ENCODE measurements around the gene CASP8AP2. TPM values are rescaled to one million over a fixed set of nuclear protein-coding genes. Genes with fewer than 3 reads are reported as not detected.

Gene CASP8AP2
- total and polyA plus RNA-seq, 9 of the 15 experiments (the other 6 are each of a cell fraction or from before 2014, with no cell fraction given) = 10.6 to 30.0 (median 19.1) TPM

DNA sequence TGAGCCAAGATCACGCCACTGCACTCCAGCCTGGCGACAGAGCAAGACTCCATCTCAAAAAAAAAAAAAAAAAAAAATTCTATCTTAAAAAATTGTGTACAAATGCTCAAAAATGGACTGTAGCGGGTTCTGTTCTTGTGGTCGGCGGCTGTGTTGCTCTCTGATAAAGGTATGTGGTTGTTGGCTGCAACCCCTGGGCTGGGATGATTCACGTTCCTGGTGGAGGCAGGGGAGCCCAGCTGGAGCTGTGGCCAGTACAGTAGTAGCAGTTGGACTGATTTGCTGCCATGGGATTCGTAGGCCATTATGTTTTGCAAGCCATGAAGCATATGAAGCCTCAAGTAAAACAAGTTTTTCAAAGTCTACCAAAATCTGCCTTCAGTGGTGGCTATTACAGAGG is 32.4 kb upstream of the CASP8AP2 start (continued):
- no peak for TF ChIP-seq RERE (CRISPR knock-in tag; IDR thresholded peaks at IDR 0.05; ENCODE audit: borderline replicate concordance)
- no peak for TF ChIP-seq MAFG (tag; conservative IDR thresholded peaks at IDR 0.05)
- no peak for TF ChIP-seq NEUROD1 (IDR thresholded peaks at IDR 0.05; ENCODE audit: borderline replicate concordance, low read depth, low read length, partially characterized antibody)
- TF ChIP-seq, protein P1, sequence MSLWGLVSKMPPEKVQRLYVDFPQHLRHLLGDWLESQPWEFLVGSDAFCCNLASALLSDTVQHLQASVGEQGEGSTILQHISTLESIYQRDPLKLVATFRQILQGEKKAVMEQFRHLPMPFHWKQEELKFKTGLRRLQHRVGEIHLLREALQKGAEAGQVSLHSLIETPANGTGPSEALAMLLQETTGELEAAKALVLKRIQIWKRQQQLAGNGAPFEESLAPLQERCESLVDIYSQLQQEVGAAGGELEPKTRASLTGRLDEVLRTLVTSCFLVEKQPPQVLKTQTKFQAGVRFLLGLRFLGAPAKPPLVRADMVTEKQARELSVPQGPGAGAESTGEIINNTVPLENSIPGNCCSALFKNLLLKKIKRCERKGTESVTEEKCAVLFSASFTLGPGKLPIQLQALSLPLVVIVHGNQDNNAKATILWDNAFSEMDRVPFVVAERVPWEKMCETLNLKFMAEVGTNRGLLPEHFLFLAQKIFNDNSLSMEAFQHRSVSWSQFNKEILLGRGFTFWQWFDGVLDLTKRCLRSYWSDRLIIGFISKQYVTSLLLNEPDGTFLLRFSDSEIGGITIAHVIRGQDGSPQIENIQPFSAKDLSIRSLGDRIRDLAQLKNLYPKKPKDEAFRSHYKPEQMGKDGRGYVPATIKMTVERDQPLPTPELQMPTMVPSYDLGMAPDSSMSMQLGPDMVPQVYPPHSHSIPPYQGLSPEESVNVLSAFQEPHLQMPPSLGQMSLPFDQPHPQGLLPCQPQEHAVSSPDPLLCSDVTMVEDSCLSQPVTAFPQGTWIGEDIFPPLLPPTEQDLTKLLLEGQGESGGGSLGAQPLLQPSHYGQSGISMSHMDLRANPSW (CRISPR knock-in tag; IDR thresholded peaks at IDR 0.05) = no peak
- TF ChIP-seq MCM5 (IDR thresholded peaks at IDR 0.05; ENCODE audit: low read depth) = no peak
- no peak for TF ChIP-seq CHCHD3 (CRISPR knock-in tag; IDR thresholded peaks at IDR 0.05)
- TF ChIP-seq ZNF212 (CRISPR knock-in tag; IDR thresholded peaks at IDR 0.05) = no peak
- TF ChIP-seq STAT5A (IDR thresholded peaks at IDR 0.05; ENCODE audit: borderline replicate concordance, low read length) = no peak
- no peak for TF ChIP-seq TRIM24 (IDR thresholded peaks at IDR 0.05)
- TF ChIP-seq ZNF23 (CRISPR knock-in tag; IDR thresholded peaks at IDR 0.05) = no peak
- no peak for TF ChIP-seq ZSCAN32 (CRISPR knock-in tag; IDR thresholded peaks at IDR 0.05)
- no peak for TF ChIP-seq TRIM28 (IDR thresholded peaks at IDR 0.05)
- TF ChIP-seq ETV1 (tag; conservative IDR thresholded peaks at IDR 0.05; ENCODE audit: low read depth) = no peak
- TF ChIP-seq NFATC3 (IDR thresholded peaks at IDR 0.05) = no peak
- TF ChIP-seq DIDO1 (tag; IDR thresholded peaks at IDR 0.05; ENCODE audit: low read depth) = no peak
- TF ChIP-seq JUNB (CRISPR knock-in tag; conservative IDR thresholded peaks at IDR 0.05) = no peak
- no peak for TF ChIP-seq XRCC3 (IDR thresholded peaks at IDR 0.05)
- no peak for TF ChIP-seq ZNF311 (CRISPR knock-in tag; IDR thresholded peaks at IDR 0.05)
- no peak for TF ChIP-seq TCFL5 (CRISPR knock-in tag; conservative IDR thresholded peaks at IDR 0.05)
- TF ChIP-seq HOXB6 (CRISPR knock-in tag; IDR thresholded peaks at IDR 0.05; ENCODE audit: borderline replicate concordance) = no peak
- peak; percentile 97 for TF ChIP-seq TFAP4 (CRISPR knock-in tag; IDR thresholded peaks at IDR 0.05; ENCODE audit: borderline replicate concordance)
- no peak for TF ChIP-seq RCOR1 (IDR thresholded peaks at IDR 0.05; ENCODE audit: borderline replicate concordance in 1 of 2, low read depth in 2 of 2, low read length in 2 of 2)
- no peak for TF ChIP-seq CTBP1 (IDR thresholded peaks at IDR 0.05; ENCODE audit: borderline replicate concordance)
- no peak for TF ChIP-seq ZKSCAN1 (IDR thresholded peaks at IDR 0.05; ENCODE audit: low read depth, low read length)

Measured in K562 (cell line).